Activated CD8-positive, alpha-beta T cell treated with anti-CD3 and anti-CD28 coated beads for 36 hours (primary cell): Measurements from ENCODE around the gene MYDGF. TPM values are rescaled to one million over a fixed set of nuclear protein-coding genes. Genes with fewer than 3 reads are reported as not detected.

ENCODE experiments used
- ATAC-seq: fragments of 200-7000 bp; cut with Tn5 transposase; one replicate; pipeline ENCODE4 v1.10.0; 2021; ENCODE audit warnings: mild to moderate bottlenecking, moderate library complexity
- CTCF ChIA-PET: fragments of 350-600 bp; sonication (Branson Sonifier 250); formaldehyde crosslinking; loops from one replicate; lab custom pipeline; 2021; ENCODE audit warnings: antibody characterized with exemption; lab: Charles Lee
- POLR2A ChIA-PET: fragments of 350-600 bp; sonication (Branson Sonifier 250); formaldehyde crosslinking; loops from one replicate; lab custom pipeline; 2021; ENCODE audit warnings: antibody characterized with exemption; lab: Charles Lee
- DNase-seq: peaks from one replicate; pipeline ENCODE4 v3.0.0-alpha.2; 2020
- H3K27ac Mint-ChIP-seq: one replicate; pipeline ENCODE4 v1.8.0; 2021; ENCODE audit warnings: mild to moderate bottlenecking, mixed read lengths
- H3K27me3 Mint-ChIP-seq: one replicate; pipeline ENCODE4 v1.8.0; 2021; ENCODE audit warnings: mixed read lengths
- H3K36me3 Mint-ChIP-seq: one replicate; pipeline ENCODE4 v1.8.0; 2021; ENCODE audit warnings: low read depth, mixed read lengths
- H3K4me1 Mint-ChIP-seq: one replicate; pipeline ENCODE4 v1.8.0; 2021; ENCODE audit warnings: low read depth, mixed read lengths
- H3K4me3 Mint-ChIP-seq: one replicate; pipeline ENCODE4 v1.8.0; 2021; ENCODE audit warnings: mild to moderate bottlenecking, moderate library complexity, mixed read lengths
- H3K9me3 Mint-ChIP-seq: one replicate; pipeline ENCODE4 v1.8.0; 2021; ENCODE audit warnings: mixed read lengths
- intact Hi-C: fragments of 100-400 bp; cut with micrococcal nuclease; formaldehyde crosslinking; loops from one replicate; pipeline ENCODE4 v1.10.0; 2022
- total RNA-seq, 2 experiments: library from RNA; stranded (reverse); gene quantifications; one replicate each; pipeline ENCODE4 v1.2.3, GENCODE V29; 2021
- TF ChIP-seq, protein P1 (sequence below): fragments of 200-600 bp; IDR thresholded peaks from one replicate; pipeline ENCODE4 v1.8.0; 2022; ENCODE audit warnings: antibody characterized with exemption, mild to moderate bottlenecking

The MYDGF gene
- total RNA-seq, 2 experiments from 2014 or later = 58.3 to 62.1 TPM

DNA sequence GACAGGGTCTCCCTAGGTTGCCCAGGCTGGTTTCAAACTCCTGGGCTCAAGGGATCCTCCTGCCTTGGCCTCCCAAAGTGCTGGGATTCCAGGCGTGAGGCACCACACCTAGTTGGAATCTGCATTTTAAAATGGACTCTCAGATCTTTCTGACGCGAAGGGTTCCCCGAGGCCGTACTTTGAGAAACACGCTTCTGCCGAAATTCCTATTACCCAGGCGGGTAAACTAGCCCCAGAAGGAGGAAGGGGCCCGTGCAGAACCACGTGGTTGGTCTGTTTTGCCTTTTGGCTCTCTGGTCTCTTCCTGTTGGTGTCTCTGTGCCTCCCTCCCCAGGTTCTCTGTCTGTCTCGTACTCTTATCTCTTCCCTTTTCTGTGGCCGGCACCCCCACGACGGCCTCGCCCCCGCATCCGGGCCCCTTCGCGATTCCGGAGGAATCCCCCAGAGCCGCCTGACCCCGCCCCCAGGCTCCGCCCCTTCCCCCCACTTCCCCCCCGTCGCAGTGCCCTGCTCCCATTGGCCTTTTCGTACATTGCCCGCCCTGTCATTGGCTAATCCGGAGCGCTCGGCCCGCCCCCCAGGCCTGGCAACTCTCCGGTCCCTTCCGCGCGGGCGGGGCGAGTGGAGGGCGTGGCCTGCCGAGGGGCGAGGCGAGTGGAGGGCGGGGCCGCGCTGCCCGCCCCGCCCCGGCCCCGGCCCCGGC, 31.2 kb downstream of the MYDGF start, which contains the start of gene TNFAIP8L1:
Gene TNFAIP8L1 (plus strand): TSS at position 689 of the 703 bp plus-strand sequence. CDS start 12,354 bp downstream, outside the sequence.
- Mint-ChIP-seq H3K27ac (peak within 1 kb of the TSS; percentile 98), H3K27me3 (no peaks in the 10 kb centered on the region), H3K4me1 (peaks cover 34% of the 10 kb centered on the region), H3K36me3 (no peaks in the 10 kb centered on the region), H3K4me3 (peak within 1 kb of the TSS; percentile 98), H3K9me3 (no peaks in the 10 kb centered on the region)
- CTCF ChIA-PET = interaction anchor here (1.0 to 3.4 kb wide), 5 partner anchors 50 to 296 kb away, joined by 3 to 80 read pairs (median 3); no protein-coding TSS in a partner anchor
- peak; percentile 96 for ATAC-seq
- POLR2A ChIA-PET = no interaction called here
- intact Hi-C loops = loop anchor here (5.0 kb wide), 1 partner anchor 62 kb away; no protein-coding TSS in a partner anchor
- TF ChIP-seq, protein P1, sequence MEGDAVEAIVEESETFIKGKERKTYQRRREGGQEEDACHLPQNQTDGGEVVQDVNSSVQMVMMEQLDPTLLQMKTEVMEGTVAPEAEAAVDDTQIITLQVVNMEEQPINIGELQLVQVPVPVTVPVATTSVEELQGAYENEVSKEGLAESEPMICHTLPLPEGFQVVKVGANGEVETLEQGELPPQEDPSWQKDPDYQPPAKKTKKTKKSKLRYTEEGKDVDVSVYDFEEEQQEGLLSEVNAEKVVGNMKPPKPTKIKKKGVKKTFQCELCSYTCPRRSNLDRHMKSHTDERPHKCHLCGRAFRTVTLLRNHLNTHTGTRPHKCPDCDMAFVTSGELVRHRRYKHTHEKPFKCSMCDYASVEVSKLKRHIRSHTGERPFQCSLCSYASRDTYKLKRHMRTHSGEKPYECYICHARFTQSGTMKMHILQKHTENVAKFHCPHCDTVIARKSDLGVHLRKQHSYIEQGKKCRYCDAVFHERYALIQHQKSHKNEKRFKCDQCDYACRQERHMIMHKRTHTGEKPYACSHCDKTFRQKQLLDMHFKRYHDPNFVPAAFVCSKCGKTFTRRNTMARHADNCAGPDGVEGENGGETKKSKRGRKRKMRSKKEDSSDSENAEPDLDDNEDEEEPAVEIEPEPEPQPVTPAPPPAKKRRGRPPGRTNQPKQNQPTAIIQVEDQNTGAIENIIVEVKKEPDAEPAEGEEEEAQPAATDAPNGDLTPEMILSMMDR = no peak
- DNase-seq = peak; percentile 99

DNA sequence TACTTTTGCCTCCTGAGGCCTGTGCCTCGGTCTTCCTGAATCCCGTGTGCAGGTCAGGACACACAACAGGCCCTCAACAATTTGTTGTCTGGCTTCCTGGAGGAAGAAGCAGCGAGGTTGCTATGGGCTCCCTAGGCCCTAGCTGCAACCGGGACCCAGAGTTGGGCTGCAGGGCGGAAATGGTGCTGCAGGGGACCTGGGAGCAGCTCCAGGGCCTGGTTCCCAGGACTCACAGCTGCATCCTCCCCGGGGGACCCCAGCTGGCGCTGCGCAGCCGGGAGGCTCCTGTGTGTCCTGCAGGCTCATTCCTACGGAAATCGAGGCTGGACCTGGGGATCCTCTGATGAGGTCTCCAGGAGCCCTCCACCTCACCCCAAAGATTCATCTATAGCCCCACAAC, 31.8 kb downstream of the MYDGF start:
- ChIA-PET POLR2A (no interaction called here), CTCF (interaction anchor here (1.0 to 3.4 kb wide), 5 partner anchors 49 to 296 kb away, joined by 3 to 80 read pairs (median 3); no protein-coding TSS in a partner anchor)
- peak overlapping the region; percentile 98 for H3K27ac Mint-ChIP-seq
- H3K4me1 Mint-ChIP-seq = peaks cover 37% of the 10 kb centered on the region
- H3K36me3 Mint-ChIP-seq = no peaks in the 10 kb centered on the region
- TF ChIP-seq, protein P1 = no peak
- DNase-seq (no peak), ATAC-seq (no peak)
- H3K9me3 Mint-ChIP-seq = no peaks in the 10 kb centered on the region
- no peaks in the 10 kb centered on the region for H3K27me3 Mint-ChIP-seq
- no peak overlapping the region for H3K4me3 Mint-ChIP-seq
- intact Hi-C loops = loop anchor here (5.0 kb wide), 1 partner anchor 61 kb away; no protein-coding TSS in a partner anchor

DNA sequence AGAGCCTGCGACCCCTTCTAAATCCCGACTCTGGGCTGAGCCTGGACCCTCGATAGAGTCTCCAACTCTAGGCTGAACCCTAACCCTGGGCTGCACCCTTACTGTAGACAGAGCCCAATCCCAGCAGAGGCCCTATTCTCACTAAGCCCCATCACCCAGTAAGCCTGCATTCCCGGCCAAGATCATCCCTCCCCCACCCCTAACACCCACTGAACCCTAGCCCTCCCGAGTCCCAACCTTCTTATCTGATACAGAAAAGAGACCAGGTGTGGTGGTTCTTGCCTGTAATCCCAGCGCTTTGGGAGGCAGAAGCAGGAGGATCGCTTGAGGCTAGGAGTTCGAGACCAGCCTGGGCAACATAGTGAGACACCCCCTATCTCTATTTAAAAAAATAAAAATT, 33.4 kb downstream of the MYDGF start:
- no peak overlapping the region for H3K27ac Mint-ChIP-seq
- H3K4me1 Mint-ChIP-seq = peaks cover 37% of the 10 kb centered on the region
- intact Hi-C loops = loop anchor here (5.0 kb wide), 1 partner anchor 59 kb away; no protein-coding TSS in a partner anchor
- H3K27me3 Mint-ChIP-seq = no peaks in the 10 kb centered on the region
- ATAC-seq (no peak), DNase-seq (no peak)
- TF ChIP-seq, protein P1 = no peak
- POLR2A ChIA-PET = interaction anchor here (1.2 kb wide), 1 partner anchor 80 kb away, joined by 3 read pairs; no protein-coding TSS in a partner anchor
- H3K36me3 Mint-ChIP-seq = no peaks in the 10 kb centered on the region
- no peak overlapping the region for H3K4me3 Mint-ChIP-seq
- H3K9me3 Mint-ChIP-seq = no peaks in the 10 kb centered on the region
- CTCF ChIA-PET = interaction anchor here (0.7 to 3.4 kb wide), 31 partner anchors 10 to 166 kb away, joined by 3 to 80 read pairs (median 8); partner anchors contain the start of genes LRG1, PLIN5 and SEMA6B

DNA sequence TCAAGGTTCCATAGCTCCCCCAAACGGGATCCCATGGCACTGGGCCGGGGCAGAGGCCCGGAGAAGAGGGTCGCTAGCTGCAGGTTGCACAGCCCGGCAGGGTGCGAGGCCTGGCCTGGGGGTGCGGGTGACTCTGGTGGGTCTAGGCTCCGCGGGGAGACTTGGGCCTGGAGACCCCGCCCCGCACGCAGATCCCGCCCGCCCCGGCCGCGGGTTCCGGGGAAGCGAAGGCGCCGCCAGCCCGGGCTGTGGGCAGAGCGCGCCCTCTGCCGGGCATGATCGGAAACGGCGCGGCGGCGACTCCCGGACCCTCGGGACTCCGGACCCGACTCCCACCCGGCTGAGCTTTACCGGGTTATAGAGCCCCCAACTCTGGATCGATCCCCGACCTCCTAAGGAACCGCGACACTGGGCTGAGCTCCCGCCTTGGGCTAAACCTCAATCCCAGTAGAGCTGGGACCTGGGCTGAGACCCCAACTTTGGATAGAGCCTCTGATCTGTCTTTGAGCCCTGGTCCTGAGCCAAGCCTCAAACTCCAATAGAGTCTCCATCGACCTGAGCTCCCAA, 33.9 kb downstream of the MYDGF start:
- Mint-ChIP-seq H3K36me3 (no peaks in the 10 kb centered on the region), H3K9me3 (no peaks in the 10 kb centered on the region), H3K27me3 (no peaks in the 10 kb centered on the region), H3K4me3 (peak overlapping the region; percentile 35), H3K4me1 (peaks cover 35% of the 10 kb centered on the region), H3K27ac (no peak overlapping the region)
- intact Hi-C loops = loop anchor here (5.0 kb wide), 1 partner anchor 59 kb away; no protein-coding TSS in a partner anchor
- POLR2A ChIA-PET = interaction anchor here (1.2 kb wide), 1 partner anchor 80 kb away, joined by 3 read pairs; no protein-coding TSS in a partner anchor
- CTCF ChIA-PET = interaction anchor here (0.6 to 3.4 kb wide), 33 partner anchors 10 to 166 kb away, joined by 3 to 80 read pairs (median 7); partner anchors contain the start of genes LRG1, PLIN5 and SEMA6B
- DNase-seq = peak; percentile 78
- TF ChIP-seq, protein P1 = peak; percentile 85
- ATAC-seq = peak; percentile 11
